ENCODE data around the gene MAPKBP1. TPM values are rescaled to one million over a fixed set of nuclear protein-coding genes. Genes with fewer than 3 reads are reported as not detected.

MAPKBP1 gene
- total RNA-seq, 1 experiment from 2014 or later: 16.2 TPM

GRCh38 chr15:41817327-41817726, 43.0 kb downstream of the MAPKBP1 start:
- no peaks in the 10 kb centered on the region for H3K4me1 Mint-ChIP-seq (ENCODE audit: low read depth, unreplicated experiment)
- H3K27ac Mint-ChIP-seq (ENCODE audit: unreplicated experiment): no peak overlapping the region
- peaks cover 16% of the 10 kb centered on the region for H3K36me3 Mint-ChIP-seq (ENCODE audit: insufficient read depth, unreplicated experiment)
- DNase-seq: no peak
- Histone ChIP-seq H3K9me3 (no peaks in the 10 kb centered on the region), H3K27me3 (replicated peaks; ENCODE audit: control insufficient read depth, insufficient read depth, low read length) (no peaks in the 10 kb centered on the region), H3K4me1 (no peaks in the 10 kb centered on the region), H3K36me3 (ENCODE audit: control insufficient read depth, insufficient read depth, low read length) (peaks cover 2% of the 10 kb centered on the region), H3K4me3 (ENCODE audit: low read depth, low read length) (no peak overlapping the region)
- no TSS peak for BruUV-seq (replicated peaks)
- no peak overlapping the region for H3K4me3 Mint-ChIP-seq (ENCODE audit: unreplicated experiment)
- ChIA-PET CTCF (no interaction called here), POLR2A (no interaction called here)
- H3K9me3 Mint-ChIP-seq (ENCODE audit: unreplicated experiment): no peaks in the 10 kb centered on the region
- H3K27me3 Mint-ChIP-seq (ENCODE audit: insufficient read depth, unreplicated experiment): no peaks in the 10 kb centered on the region
- TF ChIP-seq CTCF (IDR thresholded peaks at IDR 0.05; ENCODE audit: insufficient read depth in 1 of 2, low read depth in 1 of 2, low read length in 1 of 2, severe bottlenecking in 1 of 2, unreplicated experiment in 1 of 2): no peak
- intact Hi-C loops (cut with micrococcal nuclease; ENCODE audit: unreplicated experiment): no loop called here

- no peaks in the 10 kb centered on the region for H3K9me3 Mint-ChIP-seq (ENCODE audit: unreplicated experiment)
- CTCF ChIA-PET: no interaction called here
- no peaks in the 10 kb centered on the region for H3K4me1 ChIP-seq
- no peak for DNase-seq
- POLR2A ChIA-PET: no interaction called here
- BruUV-seq (replicated peaks): no TSS peak
- H3K9me3 ChIP-seq: no peaks in the 10 kb centered on the region
- no peak for TF ChIP-seq CTCF (IDR thresholded peaks at IDR 0.05; ENCODE audit: insufficient read depth in 1 of 2, low read depth in 1 of 2, low read length in 1 of 2, severe bottlenecking in 1 of 2, unreplicated experiment in 1 of 2)
- peaks cover 17% of the 10 kb centered on the region for H3K36me3 Mint-ChIP-seq (ENCODE audit: insufficient read depth, unreplicated experiment)
- intact Hi-C loops (cut with micrococcal nuclease; ENCODE audit: unreplicated experiment): no loop called here
- H3K27me3 Mint-ChIP-seq (ENCODE audit: insufficient read depth, unreplicated experiment): no peaks in the 10 kb centered on the region
- H3K27me3 ChIP-seq (replicated peaks; ENCODE audit: control insufficient read depth, insufficient read depth, low read length): no peaks in the 10 kb centered on the region
- H3K4me3 ChIP-seq (ENCODE audit: low read depth, low read length): no peak overlapping the region
- no peaks in the 10 kb centered on the region for H3K4me1 Mint-ChIP-seq (ENCODE audit: low read depth, unreplicated experiment)
- H3K4me3 Mint-ChIP-seq (ENCODE audit: unreplicated experiment): no peak overlapping the region
- no peak overlapping the region for H3K27ac Mint-ChIP-seq (ENCODE audit: unreplicated experiment)
- peaks cover 2% of the 10 kb centered on the region for H3K36me3 ChIP-seq (ENCODE audit: control insufficient read depth, insufficient read depth, low read length)
These were observed 43.5 kb downstream of the MAPKBP1 start for GRCh38 chr15:41817781-41818180.

GRCh38 chr15:41819455-41820050, 45.3 kb downstream of the MAPKBP1 start:
- Mint-ChIP-seq H3K36me3 (ENCODE audit: insufficient read depth, unreplicated experiment) (peaks cover 15% of the 10 kb centered on the region), H3K27ac (ENCODE audit: unreplicated experiment) (no peak overlapping the region), H3K9me3 (ENCODE audit: unreplicated experiment) (no peaks in the 10 kb centered on the region), H3K4me1 (ENCODE audit: low read depth, unreplicated experiment) (no peaks in the 10 kb centered on the region), H3K27me3 (ENCODE audit: insufficient read depth, unreplicated experiment) (no peaks in the 10 kb centered on the region), H3K4me3 (ENCODE audit: unreplicated experiment) (no peak overlapping the region)
- Histone ChIP-seq H3K4me1 (no peaks in the 10 kb centered on the region), H3K27me3 (replicated peaks; ENCODE audit: control insufficient read depth, insufficient read depth, low read length) (no peaks in the 10 kb centered on the region), H3K4me3 (ENCODE audit: low read depth, low read length) (no peak overlapping the region), H3K9me3 (no peaks in the 10 kb centered on the region), H3K36me3 (ENCODE audit: control insufficient read depth, insufficient read depth, low read length) (no peaks in the 10 kb centered on the region; the same call in none of the 2 replicates)
- no peak for TF ChIP-seq CTCF (IDR thresholded peaks at IDR 0.05; ENCODE audit: insufficient read depth in 1 of 2, low read depth in 1 of 2, low read length in 1 of 2, severe bottlenecking in 1 of 2, unreplicated experiment in 1 of 2)
- BruUV-seq (replicated peaks): no TSS peak
- DNase-seq: no peak
- CTCF ChIA-PET: interaction anchor here (0.7 kb wide), 2 partner anchors 190 to 588 kb away, joined by 3 to 5 read pairs; no protein-coding TSS in a partner anchor
- POLR2A ChIA-PET: no interaction called here
- intact Hi-C loops (cut with micrococcal nuclease; ENCODE audit: unreplicated experiment): no loop called here
